ENCODE data around the gene THNSL1. TPM values are rescaled to one million over a fixed set of nuclear protein-coding genes. Genes with fewer than 3 reads are reported as not detected.
A peak's percentile ranks its signal among the peaks of the same experiment; 100 is the strongest.
"Not testable (repeated sequence)": the region's sequence is repeated elsewhere in the genome, so short reads cannot be mapped to it uniquely, and the experiment has no call there.

THNSL1 gene
- total and polyA plus RNA-seq, 8 donors: under 0.01 to 5.0 (median 1.3) TPM

- no peaks in the 10 kb centered on the region for H3K9me3 ChIP-seq
- no peaks in the 10 kb centered on the region for H3K36me3 ChIP-seq
- intact Hi-C loops (cut with DNase I; ENCODE audit: low total_unique reads): no loop called here
- no peak overlapping the region for H3K4me3 ChIP-seq
- TF ChIP-seq CTCF (IDR thresholded peaks at IDR 0.05) (no peak), POLR2AphosphoS5 (IDR thresholded peaks at IDR 0.05) (no peak), POLR2A (IDR thresholded peaks at IDR 0.05) (no peak), EP300 (IDR thresholded peaks at IDR 0.05) (no peak)
- no peak overlapping the region for H3K27ac ChIP-seq
- no peaks in the 10 kb centered on the region for H3K4me1 ChIP-seq
- 84 to 97% (median 91%) methylated on average over 3 of the region's 3 CpGs for WGBS, 5 donors
- DNase-seq: no peak
- no peaks in the 10 kb centered on the region for H3K27me3 ChIP-seq
Observed at GRCh38 chr10:24998044-24998443, 18.4 kb upstream of the THNSL1 start.

- H3K27ac ChIP-seq; H3K4me3 ChIP-seq; DNase-seq; H3K4me1 ChIP-seq; intact Hi-C loops (cut with DNase I; ENCODE audit: low total_unique reads); H3K27me3 ChIP-seq; H3K9me3 ChIP-seq; H3K36me3 ChIP-seq: not testable (repeated sequence)
- 84 to 100% (median 92%) methylated on average over 2 of the region's 2 CpGs for WGBS, 5 donors
Observed at GRCh38 chr10:25011591-25011990, 4.8 kb upstream of the THNSL1 start.

GRCh38 chr10:25014579-25014978, 1.8 kb upstream of the THNSL1 start:
- intact Hi-C loops (cut with DNase I; ENCODE audit: low total_unique reads): no loop called here
- TF ChIP-seq POLR2AphosphoS5 (IDR thresholded peaks at IDR 0.05) (no peak), CTCF (IDR thresholded peaks at IDR 0.05) (no peak), POLR2A (IDR thresholded peaks at IDR 0.05) (no peak), EP300 (IDR thresholded peaks at IDR 0.05) (no peak)
- Histone ChIP-seq H3K27me3 (no peaks in the 10 kb centered on the region), H3K4me3 (no peak overlapping the region), H3K36me3 (no peaks in the 10 kb centered on the region), H3K9me3 (no peaks in the 10 kb centered on the region), H3K4me1 (peaks cover 0 to 24% (median 14%) of the 10 kb centered on the region in 4 donors), H3K27ac (no peak overlapping the region)
- DNase-seq: no peak

- TF ChIP-seq POLR2A (IDR thresholded peaks at IDR 0.05) (no peak), POLR2AphosphoS5 (IDR thresholded peaks at IDR 0.05) (no peak), EP300 (IDR thresholded peaks at IDR 0.05) (no peak), CTCF (IDR thresholded peaks at IDR 0.05) (no peak)
- intact Hi-C loops (cut with DNase I; ENCODE audit: low total_unique reads): no loop called here
- WGBS, 5 donors: 0 to 1% (median 0%) methylated on average over 16 of the region's 16 CpGs
Observed at GRCh38 chr10:25015828-25016375, 510 bp upstream of the THNSL1 start, which contains the start of gene ENKUR. Gene ENKUR (minus strand): TSS chr10:25016158. CDS start chr10:25015936, 222 bp downstream.

GRCh38 chr10:25017154-25017590, 760 bp downstream of the THNSL1 start:
- WGBS, 5 donors: 2 to 3% (median 3%) methylated on average over 10 of the region's 10 CpGs
- Histone ChIP-seq H3K36me3 (no peaks in the 10 kb centered on the region), H3K27ac (peak overlapping the region; percentile 90 to 98 (median 95)), H3K9me3 (no peaks in the 10 kb centered on the region), H3K4me3 (peak overlapping the region; percentile 59 to 81 (median 62)), H3K27me3 (no peaks in the 10 kb centered on the region), H3K4me1 (peaks cover 0 to 24% (median 14%) of the 10 kb centered on the region in 4 donors)
- TF ChIP-seq POLR2A (IDR thresholded peaks at IDR 0.05): no peak
- TF ChIP-seq EP300 (IDR thresholded peaks at IDR 0.05): no peak
- no peak for TF ChIP-seq POLR2AphosphoS5 (IDR thresholded peaks at IDR 0.05)
- TF ChIP-seq CTCF (IDR thresholded peaks at IDR 0.05): no peak
- intact Hi-C loops (cut with DNase I; ENCODE audit: low total_unique reads): no loop called here
- peak in 1 of 2 donors; percentile 28 for DNase-seq

More at GRCh38 chr10:25015828-25016375, 510 bp upstream of the THNSL1 start, which contains the start of gene ENKUR:
- Histone ChIP-seq H3K4me3 (peak within 1 kb of the TSS; percentile 59 to 81 (median 62)), H3K36me3 (no peaks in the 10 kb centered on the region), H3K27me3 (no peaks in the 10 kb centered on the region), H3K9me3 (no peaks in the 10 kb centered on the region), H3K4me1 (peaks cover 0 to 24% (median 14%) of the 10 kb centered on the region in 4 donors), H3K27ac (peak within 1 kb of the TSS; percentile 90 to 98 (median 95))
- peak; percentile 94 to 98 for DNase-seq
